NCI-H146 treated with DMSO at 0.1 percent for 48 hours (cell line): Measurements from ENCODE around the gene OVOL2.

Experiments used
- DNase-seq: peaks from one replicate; lab custom pipeline; 2025; ENCODE audit not compliant: unreplicated experiment; lab: John Stamatoyannopoulos, UW

OVOL2 gene

GRCh38 chr20:18016772-18017171 is 40.9 kb downstream of the OVOL2 start:
- DNase-seq: no peak

GRCh38 chr20:18014411-18014810 is 43.3 kb downstream of the OVOL2 start:
- no peak for DNase-seq

DNA sequence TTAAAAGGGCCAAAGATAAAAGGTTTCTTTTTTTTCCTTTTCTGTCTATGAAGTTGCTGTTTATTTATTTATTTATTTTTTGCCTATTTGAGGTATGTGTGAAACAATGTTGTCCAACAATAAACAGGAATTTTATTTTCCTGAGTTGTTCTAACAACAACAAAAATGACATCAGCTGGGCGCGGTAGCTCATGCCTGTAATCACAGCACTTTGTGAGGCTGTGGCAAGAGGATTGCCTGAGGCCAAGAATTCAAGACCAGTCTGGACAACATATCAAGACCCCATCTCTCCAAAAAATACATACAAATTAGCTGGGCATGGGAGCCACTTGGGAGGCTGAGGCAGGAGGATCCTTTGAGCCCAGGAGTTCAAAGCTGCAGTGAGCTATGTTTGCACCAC is 44.8 kb downstream of the OVOL2 start:
- DNase-seq: no peak

DNA sequence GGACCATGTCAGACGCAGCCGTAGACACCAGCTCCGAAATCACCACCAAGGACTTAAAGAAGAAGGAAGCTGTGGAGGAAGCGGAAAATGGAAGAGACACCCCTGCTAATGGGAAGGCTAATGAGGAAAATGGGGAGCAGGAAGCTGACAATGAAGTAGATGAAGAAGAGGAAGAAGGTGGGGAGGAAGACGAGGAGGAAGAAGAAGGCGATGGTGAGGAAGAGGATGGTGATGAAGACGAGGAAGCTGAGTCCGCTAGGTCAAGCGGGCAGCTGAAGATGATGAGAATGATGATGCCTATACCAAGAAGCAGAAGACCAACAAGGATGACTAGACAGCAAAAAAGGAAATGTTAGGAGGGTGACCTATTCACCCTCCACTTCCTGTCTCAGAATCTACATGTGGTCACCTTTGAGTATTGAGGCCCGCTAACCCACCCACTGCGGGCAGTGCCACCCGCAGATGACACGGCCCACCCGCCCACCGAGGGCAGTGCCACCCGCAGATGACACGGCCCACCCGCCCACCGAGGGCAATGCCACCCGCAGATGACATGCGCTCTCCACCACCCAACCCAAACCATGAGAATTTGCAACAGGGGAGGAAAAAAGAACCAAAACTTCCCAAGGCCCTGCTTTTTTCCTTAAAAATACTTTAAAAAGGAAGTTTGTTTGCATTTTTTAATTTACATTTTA is 45.6 kb downstream of the OVOL2 start:
- no peak for DNase-seq

GRCh38 chr20:18011482-18011881 is 46.2 kb downstream of the OVOL2 start:
- no peak for DNase-seq

- no peak for DNase-seq
Observed at GRCh38 chr20:18009116-18009515, 48.6 kb downstream of the OVOL2 start.

GRCh38 chr20:18007534-18008292 is 50.0 kb downstream of the OVOL2 start:
- DNase-seq: no peak

GRCh38 chr20:18006684-18007083 is 51.0 kb downstream of the OVOL2 start:
- DNase-seq: no peak

- no peak for DNase-seq
Observed at GRCh38 chr20:18005990-18006364, 51.7 kb downstream of the OVOL2 start.

DNA sequence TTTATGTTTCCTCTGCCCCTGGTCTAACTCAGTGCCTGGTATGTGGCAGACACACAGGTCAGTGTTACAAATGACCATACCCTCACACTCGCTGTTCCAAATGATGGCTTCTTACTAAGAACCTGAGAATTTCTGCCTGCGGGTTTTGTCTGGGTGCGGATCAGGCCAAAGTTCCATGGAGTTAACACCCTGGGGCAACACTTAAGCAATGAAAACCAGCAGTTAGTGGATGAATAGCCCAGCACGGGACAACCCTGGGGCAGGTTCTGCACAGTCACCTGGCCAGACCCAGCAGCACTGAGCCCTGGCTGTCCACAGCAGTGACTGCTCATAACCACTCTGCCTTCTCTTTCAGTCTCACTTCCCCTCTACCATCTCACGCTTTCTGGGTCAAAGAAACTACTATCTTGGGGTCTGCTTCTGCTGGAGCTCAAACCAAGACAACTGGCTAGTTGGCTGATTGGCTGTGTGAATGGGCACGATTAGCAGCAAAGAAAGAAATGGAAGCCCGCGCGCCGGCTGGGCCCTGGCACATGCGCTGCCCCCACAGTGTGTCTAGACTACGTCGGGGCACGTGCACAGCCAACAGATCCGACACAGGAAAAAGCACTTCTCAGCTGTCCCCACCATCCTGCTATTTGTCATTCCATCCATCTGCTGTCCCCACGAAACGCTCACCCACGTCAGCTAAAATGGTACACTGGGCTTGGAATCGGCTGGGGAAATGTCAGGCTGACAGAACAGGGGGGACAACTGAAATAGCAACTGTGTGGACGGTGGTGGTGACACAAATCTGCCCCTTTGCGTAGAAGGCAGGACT is 52.3 kb downstream of the OVOL2 start:
- DNase-seq: no peak

DNA sequence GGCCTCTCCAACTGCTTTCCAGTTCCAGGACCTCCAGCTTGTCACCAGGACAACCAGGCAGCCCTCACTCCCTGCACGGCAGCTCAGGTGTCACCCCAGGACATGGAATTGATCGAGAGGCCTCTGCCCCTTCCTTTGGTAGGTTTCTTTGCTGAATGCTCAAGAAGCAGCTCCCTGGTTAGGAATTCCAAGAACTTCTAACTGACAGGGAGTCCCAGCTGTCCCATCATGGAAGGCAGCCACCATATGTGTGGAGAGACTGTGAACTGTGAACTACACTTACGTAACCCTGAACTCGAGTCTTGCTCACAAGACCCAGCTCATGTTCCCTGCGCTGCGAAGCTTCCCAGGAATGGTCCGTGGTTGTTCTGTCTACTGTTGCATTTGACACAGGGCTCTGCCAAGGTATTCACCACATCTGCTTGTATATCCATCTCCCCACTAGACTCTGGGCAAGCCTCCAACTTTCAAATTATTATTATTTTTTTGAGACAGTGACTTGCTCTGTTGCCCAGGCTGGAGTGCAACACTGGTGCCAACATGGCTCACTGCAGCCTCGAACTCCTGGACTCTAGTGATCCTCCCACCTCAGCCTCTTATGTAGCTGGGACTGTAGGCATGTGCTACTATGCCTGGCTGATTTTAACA is 53.2 kb downstream of the OVOL2 start:
- DNase-seq: no peak

GRCh38 chr20:18003897-18004296 is 53.8 kb downstream of the OVOL2 start:
- DNase-seq: no peak

GRCh38 chr20:18001131-18001921 is 56.4 kb downstream of the OVOL2 start:
- DNase-seq: no peak

DNA sequence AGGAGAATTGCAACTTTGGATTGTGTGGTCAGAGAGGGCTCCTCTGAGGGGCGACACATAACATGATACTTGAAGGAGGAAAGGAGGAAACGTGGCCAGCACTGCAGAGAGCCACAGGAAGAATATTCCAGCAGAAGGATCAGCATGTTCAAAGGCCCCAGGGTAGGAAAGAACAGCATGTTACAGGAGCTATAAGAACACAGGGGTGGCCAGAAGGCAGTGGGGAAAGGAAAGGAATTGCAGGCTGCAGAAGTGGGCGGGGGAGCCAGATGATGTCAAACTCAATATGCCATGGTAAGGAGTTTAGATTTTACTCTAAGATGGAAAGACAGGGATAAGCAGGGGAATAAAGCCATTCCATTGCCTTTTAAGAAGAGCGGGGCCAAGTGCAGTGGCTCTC is 58.1 kb downstream of the OVOL2 start:
- DNase-seq: no peak

GRCh38 chr20:17998446-17998845 is 59.3 kb downstream of the OVOL2 start:
- DNase-seq: no peak

DNA sequence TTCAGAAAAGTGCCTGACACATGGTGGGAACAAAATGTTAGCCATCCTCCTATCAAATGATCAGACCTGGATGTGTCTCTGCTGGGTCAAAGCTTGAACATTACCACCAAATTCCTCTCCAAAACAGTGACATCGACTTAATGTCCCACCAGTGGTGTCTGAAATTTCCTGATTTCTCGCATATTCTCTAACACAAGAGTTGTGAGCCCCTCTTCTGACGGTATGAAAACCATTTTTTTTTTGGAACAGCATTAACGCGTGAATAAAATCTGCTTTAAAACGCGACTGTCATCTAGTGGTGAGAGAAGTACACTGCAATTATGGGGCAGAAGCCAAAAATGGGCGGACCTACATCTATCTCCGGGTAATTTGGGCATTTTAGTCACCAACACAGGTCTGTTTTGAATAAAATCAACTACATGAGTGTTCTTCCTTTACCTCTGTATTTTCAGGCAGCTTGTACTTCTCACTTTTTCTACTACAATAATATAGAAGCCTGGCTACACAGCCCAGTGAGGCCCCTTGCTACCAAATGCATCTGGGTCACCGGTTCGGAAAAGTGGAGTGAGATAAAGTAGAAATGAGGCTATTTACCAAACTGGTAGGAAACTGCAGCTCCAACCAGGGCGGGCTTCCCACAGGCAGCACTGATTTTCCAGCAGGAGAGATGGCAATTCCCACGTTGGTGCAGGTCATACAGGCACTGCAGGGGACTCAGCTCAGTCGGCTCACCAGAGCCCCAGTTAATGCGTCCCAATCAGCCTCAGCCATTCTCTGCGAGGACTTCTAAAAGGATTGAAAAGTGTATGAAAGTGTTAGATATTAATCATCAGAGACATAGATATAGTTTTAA is 61.5 kb downstream of the OVOL2 start:
- DNase-seq: peak; percentile 44

DNA sequence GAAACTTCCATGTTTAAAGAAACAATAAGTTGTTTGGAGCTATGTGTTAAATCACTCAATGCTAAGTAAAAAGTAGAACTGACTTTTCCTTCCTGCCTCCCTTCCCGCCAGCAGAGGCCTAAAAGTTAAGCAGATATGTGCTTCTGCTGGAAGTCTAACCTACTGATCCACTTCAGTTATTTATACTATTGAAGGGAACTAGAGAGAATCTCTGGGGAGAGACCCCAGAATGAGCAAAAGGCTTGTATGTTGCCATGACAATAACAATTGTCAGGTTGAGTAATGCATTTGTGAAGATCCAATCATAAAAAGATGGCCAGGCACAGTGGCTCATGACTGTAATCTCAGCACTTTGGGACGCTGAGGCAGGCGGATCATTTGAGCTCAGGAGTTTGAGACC is 64.2 kb downstream of the OVOL2 start:
- no peak for DNase-seq

DNA sequence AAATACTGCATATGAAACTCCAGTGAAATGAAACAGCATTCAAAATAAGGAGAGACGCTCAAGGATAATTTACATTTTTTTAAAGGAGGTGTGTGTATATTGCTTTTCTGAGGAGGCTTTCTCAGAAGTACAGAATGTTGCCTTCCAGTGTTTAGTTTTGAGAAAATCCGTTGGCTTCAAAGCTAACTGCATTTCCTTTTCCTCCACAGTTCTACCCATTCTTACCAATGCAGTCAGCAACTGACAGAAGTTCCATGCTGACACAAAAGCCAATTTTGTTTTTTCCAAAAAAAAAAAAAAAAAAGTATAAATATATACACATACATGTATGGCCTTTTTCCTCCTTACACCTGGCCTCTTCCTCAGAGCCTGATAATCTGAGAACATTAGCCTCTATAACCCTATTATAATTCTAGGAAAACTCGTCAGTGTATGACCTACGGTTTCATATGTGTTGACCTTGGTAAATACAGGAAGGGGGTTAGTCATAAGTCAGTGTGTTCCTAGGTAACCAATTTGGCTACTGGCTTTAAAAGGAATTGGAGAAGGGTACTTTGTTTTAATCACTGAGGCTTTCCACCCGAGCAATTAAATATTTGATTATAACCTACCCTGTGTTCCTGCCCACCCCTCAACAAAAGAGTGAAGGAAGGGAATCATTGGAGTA is 64.7 kb downstream of the OVOL2 start:
- peak; percentile 75 for DNase-seq

- no peak for DNase-seq
Observed at GRCh38 chr20:17992224-17992637, 65.5 kb downstream of the OVOL2 start.
